Spleen (tissue), 11 donors: ENCODE measurements around the gene IPMK. TPM values are rescaled to one million over a fixed set of nuclear protein-coding genes. Genes with fewer than 3 reads are reported as not detected.
"Not testable (repeated sequence)": the region's sequence is repeated elsewhere in the genome, so short reads cannot be mapped to it uniquely, and the experiment has no call there.

Experiments used
- DNase-seq: peaks from one replicate; pipeline ENCODE4 v3.0.0-alpha.2; 2020
- H3K27ac ChIP-seq, 8 donors: fragments of 200-600 bp; sonication (generic) in 7 of 8; 1 replicate in 4 of 8; 2 replicates in 4 of 8; pipeline versions ENCODE4 v1.5.0 to v1.8.0; 2016 to 2021; ENCODE audit warnings: inconsistent platforms in 4 of 8, mild to moderate bottlenecking in 4 of 8, moderate library complexity in 1 of 8
- H3K27me3 ChIP-seq, 7 donors: fragments of 200-600 bp; sonication (generic) in 6 of 7; replicated peaks in 1 of 7; 1 replicate in 4 of 7; 2 replicates in 3 of 7; pipeline versions ENCODE4 v1.5.0 to v1.8.0; 2016 to 2021; ENCODE audit warnings: inconsistent platforms in 3 of 7, mild to moderate bottlenecking in 1 of 7
- H3K36me3 ChIP-seq, 6 donors: fragments of 200-600 bp; sonication (generic) in 5 of 6; 1 replicate in 4 of 6; 2 replicates in 2 of 6; pipeline versions ENCODE4 v1.5.0 to v1.8.0; 2016 to 2021; ENCODE audit warnings: inconsistent platforms in 2 of 6
- H3K4me1 ChIP-seq, 6 donors: fragments of 200-600 bp; sonication (generic) in 5 of 6; 1 replicate in 3 of 6; 2 replicates in 3 of 6; pipeline versions ENCODE4 v1.5.0 to v1.8.0; 2016 to 2021; ENCODE audit warnings: inconsistent platforms in 3 of 6
- H3K4me3 ChIP-seq, 8 donors: fragments of 200-600 bp; sonication (generic) in 7 of 8; 1 replicate in 4 of 8; 2 replicates in 4 of 8; pipeline versions ENCODE4 v1.5.0 to v1.8.0; 2016 to 2021; ENCODE audit warnings: inconsistent platforms in 4 of 8, mild to moderate bottlenecking in 4 of 8, moderate library complexity in 2 of 8
- H3K9me3 ChIP-seq, 8 donors: fragments of 200-600 bp; sonication (generic) in 7 of 8; 1 replicate in 4 of 8; 2 replicates in 4 of 8; pipeline versions ENCODE4 v1.5.0 to v1.8.0; 2016 to 2021; ENCODE audit warnings: inconsistent platforms in 4 of 8
- CTCF ChIP-seq, 11 experiments: fragments of 200-600 bp in 7 of 11; fragments of 450-650 bp in 4 of 11; sonication (generic) in 4 of 11; IDR thresholded peaks in 8 of 11; conservative IDR thresholded peaks in 3 of 11; 1 replicate in 7 of 11; 2 replicates in 4 of 11; pipeline versions ENCODE4 v1.4.0 to v1.8.0; 2016 to 2021; ENCODE audit warnings: antibody characterized with exemption in 11 of 11, inconsistent platforms in 4 of 11, mild to moderate bottlenecking in 1 of 11
- POLR2A ChIP-seq, 3 donors: fragments of 450-650 bp; IDR thresholded peaks; one replicate each; pipeline ENCODE4 v1.5.1; 2017; ENCODE audit warnings: antibody characterized with exemption in 3 of 3, mild to moderate bottlenecking in 1 of 3
- POLR2AphosphoS5 ChIP-seq, 3 donors: sonication (generic); formaldehyde crosslinking; IDR thresholded peaks; one replicate each; pipeline ENCODE4 v1.5.1; 2017; ENCODE audit warnings: antibody characterized with exemption in 3 of 3
- WGBS, 5 donors: extraction: QIAGEN DNeasy Blood & Tissue Kit in 3 of 5; methylation state at CpG; one replicate each; pipeline versions ENCODE4 v1.1.5 to v1.1.7; 2013 to 2018; 5-methylcytosine and 5-hydroxymethylcytosine counted together
- intact Hi-C: fragments of 100-400 bp; cut with DNase I; formaldehyde crosslinking; loops from one replicate; pipeline ENCODE4 v1.15.0; 2023; ENCODE audit warnings: low total_unique reads
- polyA plus RNA-seq, 3 donors: library from polyadenylated mRNA; stranded (reverse); fragments of 200-250 nt; gene quantifications; one replicate each; pipeline ENCODE4 v1.2.1, GENCODE V29; 2013
- total RNA-seq, 7 donors: library from RNA; depleted of rRNA in 3 of 7; stranded (reverse); fragments of >200 nt in 3 of 7; fragmentation: NEBNext Ultra II Directional in 4 of 7; extraction: Animal tissue kit (Norgen Biotek cat#: 25700) in 4 of 7; gene quantifications; one replicate each; pipeline versions ENCODE4 v1.1.0 to v1.2.1, GENCODE V29; 2016 to 2021
- donor health status: healthy with polysubstance abuse.
- donor health status: DM: no; HTN: no; CAD: no; lungs with moderate emphysema.
- donor health status: DM: no; HTN: no; CAD: no.
- donor health status: Bipolar disorder and iron deficiency.
- donor health status: healthy.
- donor health status: DM: no; HTN: no; CAD: no.
- donor health status: DM: yes; HTN: yes; CAD: no.

IPMK gene
- total and polyA plus RNA-seq, 10 donors, result 2.9 to 17.2 (median 13.3) TPM

- no peak overlapping the region for H3K27ac ChIP-seq
- intact Hi-C loops, result no loop called here
- peaks cover 0 to 13% (median 0%) of the 10 kb centered on the region in 6 donors for H3K36me3 ChIP-seq
- peaks cover 0 to 13% (median 5%) of the 10 kb centered on the region in 8 donors for H3K9me3 ChIP-seq
- TF ChIP-seq POLR2A (IDR thresholded peaks at IDR 0.05) (no peak), CTCF (IDR thresholded peaks at IDR 0.05 in 8 of 11, conservative IDR thresholded peaks at IDR 0.05 in 3 of 11) (no peak), POLR2AphosphoS5 (IDR thresholded peaks at IDR 0.05) (no peak)
- no peaks in the 10 kb centered on the region for H3K27me3 ChIP-seq
- H3K4me1 ChIP-seq, result peaks cover 0 to 5% (median 0%) of the 10 kb centered on the region in 6 donors
- H3K4me3 ChIP-seq, result no peak overlapping the region
- DNase-seq, result no peak
- 21 to 97% (median 52%) methylated on average over 1 of the region's 1 CpG for WGBS, 5 donors
These were observed 13.1 kb downstream of the IPMK start for GRCh38 chr10:58254644-58255043.

DNA sequence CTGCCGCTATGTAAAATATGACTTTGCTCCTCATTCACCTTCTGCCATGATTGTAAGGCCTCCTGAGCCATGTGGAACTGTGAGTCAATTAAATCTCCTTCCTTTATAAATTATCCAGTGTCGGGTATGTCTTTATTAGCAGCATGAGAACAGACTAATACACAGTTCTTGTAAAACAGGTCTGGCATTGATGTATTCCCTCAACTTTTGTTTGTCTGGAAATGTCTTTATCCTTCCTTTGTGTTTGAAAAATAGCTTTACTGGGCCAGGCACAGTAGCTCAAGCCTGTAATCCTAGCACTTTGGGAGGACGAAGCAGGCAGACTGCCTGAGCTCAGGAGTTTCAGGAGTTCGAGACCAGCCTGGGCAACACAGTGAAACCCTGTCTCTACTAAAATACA is 14.5 kb downstream of the IPMK start:
- Histone ChIP-seq H3K4me1 (no peaks in the 10 kb centered on the region), H3K9me3 (peaks cover 0 to 13% (median 5%) of the 10 kb centered on the region in 8 donors), H3K36me3 (peaks cover 0 to 13% (median 0%) of the 10 kb centered on the region in 6 donors), H3K27me3 (no peaks in the 10 kb centered on the region), H3K4me3 (no peak overlapping the region), H3K27ac (no peak overlapping the region)
- DNase-seq, result no peak
- 86 to 100% (median 90%) methylated on average over 4 of the region's 4 CpGs for WGBS, 5 donors
- intact Hi-C loops, result no loop called here
- no peak for TF ChIP-seq POLR2A (IDR thresholded peaks at IDR 0.05)
- TF ChIP-seq POLR2AphosphoS5 (IDR thresholded peaks at IDR 0.05), result no peak
- no peak for TF ChIP-seq CTCF (IDR thresholded peaks at IDR 0.05 in 8 of 11, conservative IDR thresholded peaks at IDR 0.05 in 3 of 11)

- intact Hi-C loops, H3K27ac ChIP-seq: not testable (repeated sequence)
- WGBS, 5 donors, result 84 to 95% (median 88%) methylated on average over 3 of the region's 3 CpGs
These were observed 23.0 kb downstream of the IPMK start for GRCh38 chr10:58244666-58245065.

DNA sequence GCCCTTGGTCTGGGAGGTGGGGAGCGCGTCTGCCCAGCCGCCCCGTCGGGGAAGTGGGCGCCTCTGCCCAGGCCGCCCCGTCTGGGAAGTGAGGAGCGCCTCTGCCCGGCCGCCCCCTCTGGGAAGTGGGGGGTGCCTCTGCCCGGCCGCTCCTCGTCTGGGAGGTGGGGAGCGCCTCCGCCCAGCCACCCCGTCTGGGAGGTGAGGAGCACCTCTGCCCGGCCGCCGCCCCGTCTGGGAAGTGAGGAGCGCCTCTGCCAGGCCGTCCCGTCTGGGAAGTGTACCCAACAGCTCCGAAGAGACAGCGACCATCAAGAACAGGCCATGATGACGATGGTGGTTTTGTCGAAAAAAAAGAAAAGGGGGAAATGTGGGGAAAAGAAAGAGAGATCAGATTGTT is 23.5 kb downstream of the IPMK start:
- H3K4me3 ChIP-seq, intact Hi-C loops, H3K27ac ChIP-seq, H3K27me3 ChIP-seq, DNase-seq, H3K36me3 ChIP-seq: not testable (repeated sequence)
- H3K9me3 ChIP-seq, result peaks cover 0 to 26% (median 0%) of the 10 kb centered on the region in 8 donors
- WGBS, 5 donors, result 90 to 98% (median 95%) methylated on average over 13 to 25 of the region's 28 CpGs
- peaks cover 0 to 24% (median 12%) of the 10 kb centered on the region in 6 donors for H3K4me1 ChIP-seq

More at GRCh38 chr10:58244666-58245065, 23.0 kb downstream of the IPMK start:
- H3K27me3 ChIP-seq, H3K4me3 ChIP-seq, H3K36me3 ChIP-seq, DNase-seq: not testable (repeated sequence)
- Histone ChIP-seq H3K9me3 (peaks cover 0 to 26% (median 0%) of the 10 kb centered on the region in 8 donors), H3K4me1 (peaks cover 0 to 20% (median 11%) of the 10 kb centered on the region in 6 donors)

GRCh38 chr10:58243801-58244200 is 23.9 kb downstream of the IPMK start:
- H3K27me3 ChIP-seq, H3K36me3 ChIP-seq, intact Hi-C loops, H3K27ac ChIP-seq, DNase-seq, H3K4me3 ChIP-seq: not testable (repeated sequence)
- WGBS, 5 donors, result 95 to 100% (median 96%) methylated on average over 7 to 31 of the region's 31 CpGs
- H3K9me3 ChIP-seq, result peaks cover 0 to 26% (median 0%) of the 10 kb centered on the region in 8 donors
- peaks cover 0 to 24% (median 12%) of the 10 kb centered on the region in 6 donors for H3K4me1 ChIP-seq

DNA sequence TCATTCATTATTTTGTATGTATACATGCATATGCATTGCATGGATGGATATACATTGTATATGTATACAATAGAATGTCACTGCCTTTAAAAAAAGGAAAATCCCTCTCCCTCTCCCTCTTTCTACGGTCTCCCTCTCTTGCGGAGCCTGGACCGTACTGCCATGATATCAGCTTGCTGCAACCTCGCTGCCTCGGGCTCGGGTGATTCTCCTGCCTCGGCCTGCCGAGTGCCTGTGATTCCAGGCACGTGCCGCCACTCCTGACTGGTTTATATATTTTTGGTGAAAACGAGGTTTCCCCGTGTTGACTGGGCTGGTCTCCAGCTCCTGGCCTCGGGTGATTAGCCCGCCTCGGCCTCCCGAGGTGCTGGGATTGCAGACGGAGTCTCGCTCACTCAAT is 24.4 kb downstream of the IPMK start:
- Histone ChIP-seq H3K9me3 (peaks cover 0 to 26% (median 0%) of the 10 kb centered on the region in 8 donors), H3K4me3 (no peak overlapping the region), H3K27me3 (no peaks in the 10 kb centered on the region), H3K4me1 (peaks cover 0 to 29% (median 12%) of the 10 kb centered on the region in 6 donors), H3K27ac (no peak overlapping the region), H3K36me3 (peaks cover 0 to 9% (median 0%) of the 10 kb centered on the region in 6 donors)
- intact Hi-C loops, result no loop called here
- no peak for DNase-seq
- 96 to 100% (median 98%) methylated on average over 12 to 18 of the region's 18 CpGs for WGBS, 5 donors
- no peak for TF ChIP-seq POLR2AphosphoS5 (IDR thresholded peaks at IDR 0.05)
- TF ChIP-seq CTCF (IDR thresholded peaks at IDR 0.05 in 8 of 11, conservative IDR thresholded peaks at IDR 0.05 in 3 of 11), result no peak
- TF ChIP-seq POLR2A (IDR thresholded peaks at IDR 0.05), result no peak
